ENCODE measurements around the gene NDUFA9.

NDUFA9 gene

DNA sequence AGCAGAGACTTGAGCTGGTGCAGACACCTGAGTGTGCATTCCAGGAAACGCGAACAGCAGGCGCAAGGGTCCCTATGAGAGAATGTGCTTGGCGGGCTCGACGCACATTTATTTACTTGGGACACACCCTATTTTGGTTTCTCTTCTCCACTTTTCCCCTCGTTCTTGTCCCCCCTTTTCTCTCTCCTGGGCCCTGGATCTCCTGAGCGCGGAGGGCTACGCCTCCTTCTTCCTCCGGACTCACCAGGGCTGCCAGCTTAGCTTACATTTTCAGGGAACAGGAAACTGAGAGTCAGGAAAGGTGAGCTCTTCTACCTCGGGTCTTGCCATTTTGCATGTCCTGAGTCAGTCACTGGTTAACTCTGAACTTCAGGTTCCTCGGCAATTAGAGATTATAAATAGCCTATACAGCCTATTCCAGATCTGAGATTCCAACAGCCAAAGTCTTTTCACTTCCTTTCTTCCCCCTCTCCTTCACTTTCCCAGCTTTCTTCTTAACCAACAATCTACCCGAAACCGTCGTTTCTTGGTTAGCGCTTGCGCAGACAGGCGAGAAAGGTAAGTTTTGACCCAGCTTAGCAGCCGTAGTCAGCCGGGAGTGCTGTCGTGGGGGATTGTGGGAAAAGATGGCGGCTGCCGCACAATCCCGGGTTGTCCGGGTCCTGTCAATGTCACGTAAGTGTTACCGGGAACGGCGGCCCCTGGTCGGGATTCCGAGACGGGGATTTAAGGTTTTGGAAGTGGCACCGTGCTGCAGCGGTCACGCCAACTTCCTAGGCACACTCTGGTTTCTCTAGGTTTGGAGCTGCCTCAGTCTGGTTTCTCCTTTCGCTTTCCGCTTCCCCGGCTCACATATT is at the start of gene NDUFA9, which contains the start of gene AKAP3:
TSS of gene NDUFA9 (plus strand) at position 614 of the 857 bp plus-strand sequence. CDS start at position 627, 13 bp downstream.
TSS of gene AKAP3 (minus strand) at position 551 of the 857 bp plus-strand sequence. CDS start 10,855 bp downstream, outside the sequence.
- DNase-seq, result peak; percentile 89

DNA sequence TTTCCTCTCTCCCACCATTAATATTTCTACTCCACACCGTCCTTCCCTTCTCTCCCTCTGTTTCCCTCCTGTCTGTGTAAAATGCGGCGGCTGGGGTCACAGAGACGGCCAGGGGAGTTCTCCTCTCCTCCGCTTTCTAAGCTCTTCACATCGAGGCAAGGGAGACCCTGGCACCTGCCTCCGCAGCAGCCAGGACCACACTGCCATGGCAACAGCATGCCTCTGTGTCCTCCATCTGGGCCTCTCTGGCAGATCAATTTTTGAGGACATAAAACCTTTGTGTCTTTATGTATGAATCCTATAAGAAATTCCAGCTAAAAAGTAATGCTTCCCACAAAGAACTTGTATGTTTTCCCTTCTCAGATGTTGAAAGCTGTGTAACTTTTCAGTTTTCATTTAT is 45.5 kb upstream of the NDUFA9 start:
- DNase-seq, result no peak

DNA sequence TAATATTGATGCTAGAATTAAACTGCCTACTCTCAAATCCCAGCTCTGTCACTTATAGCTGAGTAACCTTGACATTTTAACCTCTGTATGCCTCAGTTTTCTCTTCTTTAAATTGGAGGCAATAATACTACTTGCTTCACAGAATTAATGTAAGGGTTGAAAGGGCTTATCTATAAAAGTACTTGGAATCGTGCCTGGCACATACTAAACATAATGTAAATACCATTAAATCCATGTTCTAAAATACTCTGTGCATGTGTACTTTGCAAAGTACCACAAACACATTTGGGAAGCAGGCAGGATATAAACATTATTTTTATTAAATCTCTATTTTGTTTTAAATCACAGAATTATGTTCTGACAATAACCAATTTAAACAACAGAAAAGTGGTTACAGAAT is 45.0 kb upstream of the NDUFA9 start:
- no peak for DNase-seq

DNA sequence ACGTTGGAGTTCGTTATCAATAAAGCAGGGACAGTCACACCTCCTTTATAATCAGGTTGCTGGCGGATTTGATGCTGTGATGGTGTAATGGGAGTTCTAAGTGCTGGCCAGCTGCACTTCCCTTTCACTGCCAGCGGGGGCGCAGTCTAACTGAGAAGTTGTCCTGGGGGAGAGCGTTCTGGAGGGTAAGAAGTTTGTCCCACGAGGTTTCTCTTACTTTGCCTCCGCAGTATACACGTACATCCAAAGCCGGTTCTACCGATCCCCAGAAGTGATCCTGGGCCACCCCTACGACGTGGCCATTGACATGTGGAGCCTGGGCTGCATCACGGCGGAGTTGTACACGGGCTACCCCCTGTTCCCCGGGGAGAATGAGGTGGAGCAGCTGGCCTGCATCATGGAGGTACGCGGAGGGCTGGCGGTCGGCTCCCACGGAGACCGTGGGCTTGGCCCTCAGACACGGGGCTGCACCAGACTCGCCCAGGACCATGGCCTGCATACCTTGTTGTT is 44.2 kb upstream of the NDUFA9 start:
- DNase-seq, result peak; percentile 92

DNA sequence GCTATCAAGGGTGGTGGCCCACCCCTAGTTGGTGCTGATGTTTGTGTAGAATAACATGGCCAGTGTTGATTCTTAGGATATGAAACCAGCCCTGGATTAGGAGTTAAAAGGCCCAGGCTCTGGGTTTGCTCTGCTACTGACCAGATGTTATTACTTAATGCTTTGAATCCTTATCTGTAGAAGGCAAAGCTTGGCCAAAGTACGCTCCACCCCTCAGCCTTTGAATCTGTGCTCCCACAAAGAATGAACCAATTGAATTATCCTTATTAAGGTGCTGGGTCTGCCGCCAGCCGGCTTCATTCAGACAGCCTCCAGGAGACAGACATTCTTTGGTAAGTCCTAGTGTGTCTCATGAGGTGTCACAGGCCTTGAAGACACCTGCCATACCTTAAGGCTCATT is 41.9 kb upstream of the NDUFA9 start:
- no peak for DNase-seq

DNA sequence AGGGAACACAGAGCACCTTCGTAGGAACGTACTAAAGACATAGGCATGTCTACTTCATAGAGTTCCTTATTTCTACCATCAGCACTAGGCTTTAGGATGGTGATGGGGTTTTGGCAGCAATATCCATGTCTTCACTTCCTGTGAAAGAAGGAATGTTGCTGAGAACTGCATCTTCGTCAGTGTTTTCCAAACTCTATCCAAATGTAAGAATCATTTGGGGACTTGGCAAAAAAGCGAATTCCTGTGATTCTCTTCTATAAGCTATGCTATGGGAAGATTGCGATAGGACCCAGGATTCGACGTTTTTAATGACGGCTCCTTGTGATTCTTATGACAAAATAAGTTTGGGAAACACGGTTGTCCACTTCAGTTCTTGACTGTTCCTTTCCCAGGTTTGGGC is 39.8 kb upstream of the NDUFA9 start:
- no peak for DNase-seq

DNA sequence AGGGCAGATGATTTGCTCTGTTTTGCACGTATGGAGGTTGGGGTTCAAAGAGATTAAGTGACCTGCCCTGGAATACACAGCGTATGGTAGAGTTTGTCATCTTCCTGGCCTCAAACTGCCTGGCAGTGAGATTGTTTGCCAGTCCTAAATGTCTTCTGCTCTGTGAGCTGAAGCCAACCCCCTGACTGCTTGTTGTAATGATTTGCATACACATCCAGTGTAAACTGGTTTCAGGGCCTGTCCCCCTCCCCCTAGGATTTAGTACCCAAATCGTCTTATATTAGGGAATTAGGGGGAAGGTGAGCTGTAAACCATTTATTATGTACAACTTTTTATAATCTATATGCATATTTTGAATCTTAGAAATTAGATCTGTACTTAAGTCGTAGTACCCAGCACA is 38.4 kb upstream of the NDUFA9 start:
- no peak for DNase-seq

DNA sequence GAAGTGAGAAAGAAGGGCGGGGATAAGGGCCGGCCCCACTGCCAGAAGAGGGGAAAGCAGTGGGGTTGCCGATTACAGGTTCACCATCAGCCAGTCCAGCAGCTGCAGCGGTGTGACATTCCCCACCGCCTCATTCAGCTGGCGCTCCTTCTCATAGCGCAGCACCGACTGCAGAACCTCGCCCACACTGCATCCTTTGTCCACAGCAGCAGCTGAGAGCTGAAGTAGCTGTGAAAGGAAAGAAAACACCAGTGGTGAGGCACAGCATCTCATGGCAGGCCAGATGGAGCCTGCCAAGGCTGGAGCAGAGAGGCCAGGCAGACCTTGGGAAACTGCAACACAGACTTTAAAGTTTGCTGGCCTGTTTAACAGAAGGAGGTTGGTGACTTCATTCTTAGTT is 33.2 kb upstream of the NDUFA9 start:
- no peak for DNase-seq

DNA sequence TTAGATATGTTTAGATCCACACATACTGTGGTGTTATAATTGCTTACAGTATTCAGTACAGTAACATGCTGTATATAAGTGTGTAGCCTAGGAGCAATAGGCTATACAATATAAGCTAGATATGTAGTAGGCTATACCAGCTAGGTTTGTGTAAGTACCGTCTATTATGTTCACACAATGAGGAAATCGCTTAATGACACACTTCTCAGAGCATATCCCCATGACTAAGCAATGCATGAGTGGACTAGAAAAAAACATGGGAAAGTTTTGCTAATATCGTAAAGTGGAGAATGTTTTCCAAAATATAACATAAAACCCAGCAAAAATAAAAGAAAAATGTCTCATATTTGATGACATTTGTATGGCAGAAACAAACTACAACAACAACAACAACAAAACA is 27.4 kb upstream of the NDUFA9 start:
- DNase-seq, result no peak

DNA sequence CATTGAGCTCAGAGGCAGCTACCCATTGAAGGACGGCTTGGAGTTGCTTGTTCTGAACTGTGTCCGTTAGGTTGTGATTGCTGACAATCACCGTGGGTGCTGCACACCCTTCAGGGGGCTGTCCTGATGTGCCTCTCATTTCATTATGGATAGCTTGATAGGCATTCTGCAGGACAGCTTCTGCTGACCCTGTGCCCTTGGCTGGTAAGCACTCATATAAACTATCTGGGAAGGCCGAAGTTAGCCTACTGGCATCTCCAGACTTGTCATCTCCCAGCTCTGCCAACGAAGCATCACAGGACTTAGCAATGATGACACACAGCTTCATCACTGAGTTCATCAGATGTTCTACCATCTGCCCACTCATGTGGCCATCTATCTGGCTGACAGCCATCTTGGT is 22.4 kb upstream of the NDUFA9 start:
- DNase-seq, result no peak

DNA sequence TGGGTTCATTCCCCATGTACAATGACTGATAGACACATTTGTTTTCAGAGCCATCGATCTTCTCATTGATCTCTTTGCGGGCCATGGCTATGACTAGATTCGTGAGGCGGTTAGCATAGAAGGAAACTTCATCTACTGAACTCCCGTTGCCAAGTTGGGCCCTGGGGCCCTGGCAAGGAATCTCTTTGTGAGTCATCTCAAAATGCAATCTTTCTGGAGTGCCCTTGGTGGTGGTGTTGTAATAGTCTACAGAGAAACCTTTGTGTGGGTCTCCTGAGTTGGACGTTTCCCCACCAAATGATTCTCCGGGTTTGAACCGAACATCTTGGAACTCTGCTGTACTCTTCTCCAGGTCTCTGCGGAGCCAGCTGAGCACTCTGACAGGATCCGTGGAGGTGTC is 20.5 kb upstream of the NDUFA9 start:
- DNase-seq, result no peak

DNA sequence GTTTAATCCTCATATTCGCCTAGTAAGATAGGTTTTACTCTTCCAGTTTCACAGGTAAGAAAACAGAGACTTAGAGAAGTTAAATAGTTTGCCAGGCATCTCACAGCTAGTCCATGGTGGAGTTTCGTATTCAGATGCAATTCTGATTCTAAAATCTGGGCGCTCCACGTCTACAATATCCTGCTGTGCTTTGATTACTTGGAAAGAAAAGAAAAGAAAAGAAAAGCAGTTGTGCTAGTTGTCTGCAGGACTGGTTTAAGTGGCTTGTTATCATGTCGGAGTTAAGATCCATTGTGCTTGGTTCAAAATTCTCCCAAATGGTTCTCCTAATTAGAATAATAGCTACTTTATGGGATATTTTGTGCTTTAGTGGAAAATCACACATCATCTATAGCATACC is 18.7 kb upstream of the NDUFA9 start:
- no peak for DNase-seq

DNA sequence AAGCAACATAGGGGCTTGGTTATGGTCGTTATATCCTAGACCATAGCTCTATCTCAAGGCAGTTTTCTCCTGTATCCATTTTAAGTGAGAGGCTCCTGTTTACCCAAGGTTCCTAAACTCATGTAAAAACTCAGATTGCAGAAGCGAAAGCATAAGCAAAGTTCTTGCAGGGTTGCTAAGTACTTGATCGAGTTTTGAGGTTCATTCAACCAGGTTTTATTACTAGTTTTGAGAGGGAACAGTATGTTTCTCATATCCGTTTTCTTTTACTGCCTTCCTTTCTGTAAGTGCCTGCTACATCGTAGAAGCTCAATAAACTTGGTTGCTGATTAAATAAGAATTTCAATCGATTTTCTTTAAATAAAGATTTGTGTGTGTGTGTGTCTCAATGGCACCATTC is 5.2 kb upstream of the NDUFA9 start:
- DNase-seq, result no peak

DNA sequence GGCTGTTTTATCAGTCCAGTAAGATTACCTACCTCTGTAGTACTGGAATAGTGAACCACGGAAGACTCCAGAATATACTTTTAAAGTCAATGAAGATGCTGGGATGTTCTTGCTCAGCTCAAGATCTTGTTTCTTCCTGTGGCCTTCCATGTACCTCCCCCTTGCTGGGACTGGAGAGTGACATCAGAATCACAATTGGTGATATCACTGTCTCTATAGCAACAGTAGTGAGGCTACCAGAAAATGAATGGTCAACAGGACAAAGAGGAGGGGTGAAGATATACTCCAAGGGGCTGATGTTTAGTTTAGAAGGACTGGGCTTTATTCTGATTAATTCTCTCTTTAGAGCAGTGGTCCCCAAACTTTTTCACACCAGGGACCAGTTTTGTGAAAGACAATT is 3.9 kb upstream of the NDUFA9 start:
- DNase-seq, result no peak

DNA sequence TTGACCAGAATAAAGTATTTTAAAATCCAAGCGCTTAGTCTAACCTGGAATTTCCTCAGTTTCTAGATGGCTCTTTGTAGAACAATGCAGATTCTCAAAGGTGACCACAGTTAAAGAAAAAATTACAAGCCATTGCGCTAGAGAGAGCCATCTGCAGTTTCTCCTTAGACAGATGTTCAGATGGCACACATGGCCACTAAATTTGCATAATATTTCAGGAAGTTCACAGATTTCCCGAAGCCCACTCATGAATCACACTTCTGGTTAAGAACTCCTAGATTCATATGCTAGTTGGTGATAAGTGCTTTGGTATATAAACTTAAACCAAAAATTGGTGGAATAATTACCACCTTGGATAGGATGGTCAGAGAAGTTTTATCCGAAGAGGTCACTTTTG is 812 bp upstream of the NDUFA9 start:
- DNase-seq, result no peak

DNA sequence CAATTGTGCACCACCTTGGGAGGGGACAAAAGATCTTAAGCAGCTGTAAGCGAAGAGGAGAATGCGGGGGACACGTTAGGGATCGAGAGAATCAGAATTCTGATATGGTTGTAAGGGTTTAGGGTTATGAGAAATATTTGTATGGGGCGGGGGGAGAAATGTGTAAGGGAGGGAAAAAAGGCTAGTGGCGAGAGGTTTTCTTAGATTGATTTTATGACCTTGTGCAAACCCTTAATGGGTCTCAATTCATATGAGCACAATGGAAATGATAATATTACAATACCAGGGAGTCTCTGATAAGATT is 396 bp downstream of the NDUFA9 start:
- DNase-seq, result no peak

DNA sequence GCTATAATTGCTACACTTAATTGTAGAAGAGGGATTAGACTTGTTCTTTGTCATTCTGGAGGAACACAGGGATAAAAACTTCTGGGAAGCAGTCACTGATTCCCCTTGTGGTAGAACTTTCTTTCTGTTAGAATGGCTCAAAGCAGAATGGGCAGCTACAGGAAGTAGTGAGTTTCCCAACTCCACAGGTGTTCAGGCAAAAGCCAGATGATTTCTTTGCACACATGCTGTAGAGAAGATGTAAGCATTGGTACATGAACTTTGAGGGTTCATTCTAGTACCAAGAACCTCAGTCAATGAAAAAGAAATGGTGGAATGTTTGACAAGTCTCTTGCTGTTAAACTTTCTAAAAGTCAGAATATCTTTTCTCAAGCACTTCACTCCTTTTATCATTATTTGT is 4.3 kb downstream of the NDUFA9 start:
- no peak for DNase-seq

DNA sequence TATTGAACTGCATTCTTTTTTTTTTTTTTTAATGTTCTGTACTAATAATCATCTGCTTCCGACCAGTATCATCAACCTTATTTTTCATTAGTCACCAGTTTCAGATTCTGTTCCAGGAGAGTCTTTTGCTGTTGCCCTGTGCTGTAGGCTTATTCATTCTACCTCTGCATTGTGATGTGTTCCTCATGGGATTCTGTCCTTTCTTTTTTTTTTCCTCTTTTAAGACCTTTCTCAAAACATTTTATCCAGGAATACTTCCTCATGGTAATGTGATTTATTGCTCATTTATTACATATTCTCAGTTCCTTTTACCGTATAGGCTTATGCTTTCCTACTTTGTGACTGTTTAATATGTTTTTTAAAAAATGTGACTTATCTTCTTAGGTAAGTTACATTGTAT is 4.8 kb downstream of the NDUFA9 start:
- no peak for DNase-seq

DNA sequence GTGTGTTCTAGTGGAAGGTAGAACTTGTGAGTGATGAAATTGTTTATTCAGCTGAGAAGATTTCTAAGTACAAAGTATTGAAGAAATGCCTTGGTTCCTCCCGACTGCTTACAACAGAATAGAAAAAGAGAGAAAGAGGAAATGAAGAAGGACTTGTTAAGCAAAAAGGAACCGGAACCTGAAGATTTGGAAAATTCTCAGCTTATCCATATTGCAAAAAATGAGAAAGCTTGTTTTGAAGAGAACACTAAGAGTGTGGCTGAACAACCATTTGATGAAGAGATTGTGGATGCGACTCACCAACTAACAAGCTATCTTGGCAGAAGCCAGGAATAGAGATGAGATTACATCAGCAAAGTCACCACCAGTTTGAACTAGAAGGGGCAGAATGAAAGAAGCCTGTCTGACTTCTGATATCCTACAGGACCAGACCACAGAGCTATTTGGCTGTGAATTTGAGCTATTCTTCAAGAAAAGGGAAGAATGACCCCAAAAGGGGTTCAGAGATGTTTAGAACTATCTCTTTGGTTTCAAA is 15.1 kb downstream of the NDUFA9 start:
- DNase-seq, result no peak

DNA sequence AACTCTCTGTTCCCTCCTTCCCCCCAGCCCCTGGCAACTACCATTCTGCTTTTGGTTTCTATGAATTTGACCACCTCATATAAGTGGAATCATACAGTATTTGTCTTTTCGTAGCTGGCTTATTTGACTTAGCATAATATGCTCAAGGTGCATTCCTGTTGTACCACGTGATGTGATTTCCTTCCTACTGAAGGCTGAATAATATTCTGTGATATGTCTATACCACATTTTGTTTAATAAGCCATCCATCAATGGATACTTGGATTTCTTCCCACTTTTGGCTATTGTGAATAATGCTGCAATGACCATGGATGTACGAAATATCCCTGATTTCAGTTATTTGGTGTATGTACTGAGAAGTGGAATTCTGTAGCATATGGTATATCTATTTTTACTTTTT is 16.3 kb downstream of the NDUFA9 start:
- DNase-seq, result no peak

DNA sequence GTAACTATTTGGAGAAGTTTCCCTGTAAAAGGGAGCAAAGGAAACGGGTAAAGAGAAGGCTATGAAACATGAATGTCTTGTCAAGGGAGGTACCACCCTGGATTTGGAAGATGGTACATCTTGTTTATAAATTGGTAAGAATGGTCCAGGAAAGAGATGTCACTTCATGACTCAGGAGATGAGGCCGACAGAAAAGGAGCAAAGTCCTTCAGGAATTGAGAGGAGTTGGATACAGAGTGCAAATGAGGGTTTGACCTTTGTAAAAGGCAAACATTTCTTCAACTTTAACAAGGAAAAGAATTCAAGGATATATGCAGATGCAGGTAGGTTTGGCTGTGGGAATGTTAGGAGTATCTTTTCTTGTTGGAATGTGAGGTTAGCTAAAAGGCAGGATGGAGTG is 30.8 kb downstream of the NDUFA9 start:
- DNase-seq, result no peak

DNA sequence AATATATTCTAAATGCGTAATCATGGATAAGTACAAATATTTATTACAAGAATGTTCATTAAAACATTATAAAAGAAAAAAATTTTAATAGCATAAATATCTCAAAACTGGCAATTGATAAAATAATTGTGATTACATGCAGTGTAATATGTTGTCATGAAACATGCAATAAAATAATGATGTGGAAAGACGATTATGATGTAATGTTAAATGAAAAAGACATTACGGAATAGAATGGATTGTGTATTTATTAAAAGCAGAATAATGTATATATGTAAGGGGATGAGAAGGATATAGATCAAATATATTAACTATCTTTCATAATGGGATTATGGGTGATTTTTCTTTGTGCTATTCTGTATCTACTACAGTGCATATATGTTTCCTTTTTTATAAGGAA is 32.8 kb downstream of the NDUFA9 start:
- DNase-seq, result no peak

DNA sequence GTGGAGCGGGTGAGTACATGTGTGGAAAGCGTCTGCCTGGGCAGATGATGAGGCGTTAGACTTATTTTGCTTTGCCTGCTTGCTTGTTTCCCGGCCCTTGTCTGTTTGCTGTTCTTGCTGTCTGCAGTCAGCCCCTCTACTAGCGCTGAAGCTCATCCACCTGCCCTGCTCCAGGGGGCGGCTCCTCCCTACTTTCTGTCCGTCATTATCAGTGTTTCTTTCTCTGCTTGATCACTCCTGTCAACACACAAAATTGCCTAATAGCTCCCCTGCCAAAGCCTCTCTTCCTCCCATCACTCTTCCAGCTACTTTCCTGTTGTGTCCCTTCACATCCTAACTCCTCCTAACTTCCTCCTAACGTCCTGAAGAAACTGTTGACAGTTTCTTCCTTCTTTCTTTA is 36.4 kb downstream of the NDUFA9 start:
- DNase-seq, result no peak

DNA sequence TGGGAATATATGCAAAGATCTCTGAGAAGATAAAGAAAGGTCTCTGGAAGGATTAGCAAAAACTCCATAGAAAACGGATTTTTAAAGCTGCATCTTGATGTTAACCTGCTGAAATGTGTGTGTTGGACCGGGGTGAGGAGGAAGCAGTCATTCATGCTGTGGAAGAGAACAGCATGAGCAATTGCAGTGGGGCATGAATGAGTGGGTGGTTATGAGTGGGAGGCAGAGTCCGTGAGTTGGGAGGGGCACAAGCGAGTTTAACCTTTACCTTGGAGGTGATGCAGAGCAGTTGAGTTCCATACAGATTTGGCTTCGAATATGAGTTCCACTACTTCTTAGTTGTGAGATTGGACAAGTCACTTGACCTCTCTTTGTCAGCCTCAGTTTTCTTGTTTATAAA is 41.8 kb downstream of the NDUFA9 start:
- DNase-seq, result no peak

Measured in activated CD4-positive, alpha-beta T cell treated with anti-CD3 and anti-CD28 coated beads, Interleukin-2, Interleukin-6, amounts not matched to agents 100 ng/mL and 50 ng/mL, durations not matched to agents 16 hours and 8 hours (primary cell).